Mesendoderm (in vitro differentiated cells): ENCODE results near the gene ZNF790. TPM values are rescaled to one million over a fixed set of nuclear protein-coding genes. Genes with fewer than 3 reads are reported as not detected.

Source experiments
- small RNA-seq: library from polyadenylated mRNA; stranded (forward); fragments of <200 nt; extraction: miRNeasy Mini kit (QIAGEN cat#:217004); gene quantifications from one replicate; pipeline ENCODE3, GENCODE V24; 2013; ENCODE audit not compliant: insufficient read depth

ZNF790 gene

Small RNA genes lying within 50 kb of the gene (small RNA-seq; reads per million reads assigned to genes)
- not detected for gene RF00019
